ENCODE measurements around the gene MYO1B. TPM values are rescaled to one million over a fixed set of nuclear protein-coding genes. Genes with fewer than 3 reads are reported as not detected.

Gene MYO1B
- total and polyA plus RNA-seq, 2 experiments from 2014 or later, result 126 to 197 TPM

DNA sequence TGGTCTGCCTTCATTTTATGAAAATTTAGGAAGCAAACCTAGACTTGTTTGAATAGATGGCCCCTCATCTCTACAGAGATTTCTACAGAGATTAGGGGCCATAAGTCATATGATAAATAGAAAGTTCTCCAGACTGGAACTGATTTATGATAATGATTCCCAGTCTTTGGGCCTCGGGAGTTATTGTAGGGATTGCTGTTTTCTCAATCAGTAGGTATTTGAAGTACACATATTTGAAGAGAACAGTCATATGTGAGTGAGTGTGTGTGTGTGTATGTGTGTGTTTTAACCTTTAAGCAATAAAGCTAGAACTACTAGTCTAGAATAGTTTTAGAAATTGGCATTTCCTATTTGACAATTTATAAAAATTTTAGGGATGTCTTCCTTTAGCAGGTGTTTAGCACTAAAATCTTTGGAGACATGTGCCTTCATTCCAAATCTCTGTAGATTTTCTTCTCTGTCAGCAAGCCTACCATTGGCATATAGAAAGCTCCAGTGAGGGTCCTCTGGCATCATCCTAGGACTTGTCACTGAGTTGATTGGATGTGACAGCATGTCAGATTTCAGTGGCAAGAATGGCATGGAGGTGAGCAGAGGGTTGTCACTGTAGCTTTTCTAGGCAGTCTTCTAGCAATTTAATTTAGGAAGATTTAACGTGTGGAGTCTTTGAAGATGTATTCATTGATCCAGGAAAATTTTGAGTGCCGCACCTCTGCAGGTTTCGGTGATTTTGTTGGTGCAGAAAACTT is 71.2 kb downstream of the MYO1B start:
- no peak for TF ChIP-seq EZH2 (IDR thresholded peaks at IDR 0.05; ENCODE audit: insufficient read depth, poor library complexity, severe bottlenecking)
- no peak for TF ChIP-seq EZH2phosphoT487 (IDR thresholded peaks at IDR 0.05; ENCODE audit: insufficient read depth, low read depth)
- Histone ChIP-seq H3K27me3 (replicated peaks; ENCODE audit: insufficient read depth) (no peaks in the 10 kb centered on the region), H4K20me1 (ENCODE audit: insufficient read depth) (peaks cover 9% of the 10 kb centered on the region; the same call in 1 of the 2 replicates), H3K36me3 (ENCODE audit: low read depth) (no peaks in the 10 kb centered on the region), H3K9me3 (ENCODE audit: low read depth) (no peaks in the 10 kb centered on the region), H3K9ac (no peak overlapping the region), H3F3A (ENCODE audit: insufficient read depth) (peaks cover 57% of the 10 kb centered on the region), H3K27ac (no peak overlapping the region), H3K4me3 (no peak overlapping the region), H3K9me2 (ENCODE audit: insufficient read depth) (no peaks in the 10 kb centered on the region), H2AFZ (no peak overlapping the region), H3K4me1 (ENCODE audit: insufficient read depth) (peaks cover 78% of the 10 kb centered on the region), H3K4me2 (ENCODE audit: unreplicated experiment) (no peak overlapping the region), H3K79me2 (ENCODE audit: insufficient read depth) (peaks cover 96% of the 10 kb centered on the region)
- DNase-seq, result peak; percentile 60
- in situ Hi-C loops (cut with MboI), result no loop called here
- 75% methylated on average over 4 of the region's 4 CpGs for WGBS, 2 experiments (ENCODE audit: low coverage in 1 of 2, low lambda C conversion rate in 2 of 2, missing lambda C conversion rate in 2 of 2)

DNA sequence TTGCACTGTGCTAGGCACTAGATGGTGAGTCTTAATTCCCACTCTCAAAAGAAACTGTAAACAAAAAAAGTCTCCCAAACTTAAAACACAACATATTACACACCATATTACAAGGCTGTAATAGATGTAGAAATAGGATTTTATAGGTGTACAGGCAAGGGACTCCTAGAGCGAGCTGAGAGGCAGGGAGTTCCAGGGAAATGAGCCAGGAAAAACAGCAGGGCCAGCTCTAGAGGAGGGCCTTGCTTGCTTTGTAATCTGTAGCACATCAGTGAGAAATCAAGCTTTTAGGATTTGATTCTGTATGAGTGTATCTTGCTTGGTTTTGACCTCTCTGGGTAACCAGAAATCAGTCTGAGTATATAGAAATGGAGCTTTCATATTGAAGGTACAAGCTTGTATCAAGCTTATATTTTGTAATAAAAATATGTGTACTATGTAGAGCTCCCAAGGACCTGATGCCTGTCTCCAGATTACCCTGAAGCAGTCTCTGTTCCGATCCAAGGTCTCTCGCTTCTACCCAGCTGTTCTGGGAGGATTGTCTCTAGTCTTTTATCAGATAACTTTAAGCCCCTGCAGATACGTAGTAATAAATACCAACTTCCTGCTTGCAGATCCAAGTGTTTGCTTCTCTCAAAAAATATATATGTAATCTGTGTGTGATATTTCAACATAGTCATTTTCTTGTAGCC is 73.0 kb downstream of the MYO1B start:
- H3K4me2 ChIP-seq (ENCODE audit: unreplicated experiment), result peak overlapping the region; percentile 62
- no peaks in the 10 kb centered on the region for H3K9me3 ChIP-seq (ENCODE audit: low read depth)
- peaks cover 72% of the 10 kb centered on the region for H3F3A ChIP-seq (ENCODE audit: insufficient read depth)
- H3K9me2 ChIP-seq (ENCODE audit: insufficient read depth), result no peaks in the 10 kb centered on the region
- H3K36me3 ChIP-seq (ENCODE audit: low read depth), result no peaks in the 10 kb centered on the region
- TF ChIP-seq EZH2 (IDR thresholded peaks at IDR 0.05; ENCODE audit: insufficient read depth, poor library complexity, severe bottlenecking) (no peak), EZH2phosphoT487 (IDR thresholded peaks at IDR 0.05; ENCODE audit: insufficient read depth, low read depth) (no peak)
- peaks cover 9% of the 10 kb centered on the region; the same call in 1 of the 2 replicates for H4K20me1 ChIP-seq (ENCODE audit: insufficient read depth)
- DNase-seq, result peak; percentile 74
- H3K79me2 ChIP-seq (ENCODE audit: insufficient read depth), result peaks cover 100% of the 10 kb centered on the region
- no peaks in the 10 kb centered on the region for H3K27me3 ChIP-seq (replicated peaks; ENCODE audit: insufficient read depth)
- no peak overlapping the region for H2AFZ ChIP-seq
- peaks cover 80% of the 10 kb centered on the region for H3K4me1 ChIP-seq (ENCODE audit: insufficient read depth)
- 26 to 27% methylated on average over 4 of the region's 4 CpGs for WGBS, 2 experiments (ENCODE audit: low coverage in 1 of 2, low lambda C conversion rate in 2 of 2, missing lambda C conversion rate in 2 of 2)
- peak overlapping the region; percentile 33 for H3K9ac ChIP-seq
- in situ Hi-C loops (cut with MboI), result no loop called here
- H3K27ac ChIP-seq, result peak overlapping the region; percentile 83
- H3K4me3 ChIP-seq, result no peak overlapping the region; the same call in 1 of the 2 replicates

DNA sequence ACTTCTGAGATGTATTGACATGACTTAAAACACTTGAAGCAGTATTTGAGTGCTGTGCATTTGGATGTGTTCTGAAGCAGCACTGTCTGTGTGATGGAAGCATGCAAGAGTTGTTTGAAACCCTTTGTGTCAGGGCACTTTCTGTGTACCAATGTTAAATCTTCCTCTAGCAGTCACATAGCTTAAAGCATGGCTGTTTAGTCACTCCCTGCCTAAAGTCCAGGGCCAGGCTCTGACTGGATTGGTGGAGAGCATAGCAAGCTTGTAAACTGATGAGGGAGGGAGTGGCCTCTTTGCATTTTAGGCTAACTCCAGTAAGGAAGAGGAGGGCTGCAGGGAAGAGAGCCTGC is 73.5 kb downstream of the MYO1B start:
- Histone ChIP-seq H4K20me1 (ENCODE audit: insufficient read depth) (peaks cover 9% of the 10 kb centered on the region; the same call in 1 of the 2 replicates), H3K4me2 (ENCODE audit: unreplicated experiment) (peak overlapping the region; percentile 62), H3K27ac (peak overlapping the region; percentile 83), H3K9me3 (ENCODE audit: low read depth) (no peaks in the 10 kb centered on the region), H3K36me3 (ENCODE audit: low read depth) (no peaks in the 10 kb centered on the region), H3K9me2 (ENCODE audit: insufficient read depth) (no peaks in the 10 kb centered on the region), H3K9ac (peak overlapping the region; percentile 33), H3K4me3 (no peak overlapping the region; the same call in 1 of the 2 replicates), H3F3A (ENCODE audit: insufficient read depth) (peaks cover 78% of the 10 kb centered on the region), H3K27me3 (replicated peaks; ENCODE audit: insufficient read depth) (no peaks in the 10 kb centered on the region), H2AFZ (no peak overlapping the region), H3K4me1 (ENCODE audit: insufficient read depth) (peaks cover 85% of the 10 kb centered on the region), H3K79me2 (ENCODE audit: insufficient read depth) (peaks cover 100% of the 10 kb centered on the region)
- peak; percentile 79 for DNase-seq
- in situ Hi-C loops (cut with MboI), result no loop called here
- TF ChIP-seq EZH2 (IDR thresholded peaks at IDR 0.05; ENCODE audit: insufficient read depth, poor library complexity, severe bottlenecking) (no peak), EZH2phosphoT487 (IDR thresholded peaks at IDR 0.05; ENCODE audit: insufficient read depth, low read depth) (no peak)

DNA sequence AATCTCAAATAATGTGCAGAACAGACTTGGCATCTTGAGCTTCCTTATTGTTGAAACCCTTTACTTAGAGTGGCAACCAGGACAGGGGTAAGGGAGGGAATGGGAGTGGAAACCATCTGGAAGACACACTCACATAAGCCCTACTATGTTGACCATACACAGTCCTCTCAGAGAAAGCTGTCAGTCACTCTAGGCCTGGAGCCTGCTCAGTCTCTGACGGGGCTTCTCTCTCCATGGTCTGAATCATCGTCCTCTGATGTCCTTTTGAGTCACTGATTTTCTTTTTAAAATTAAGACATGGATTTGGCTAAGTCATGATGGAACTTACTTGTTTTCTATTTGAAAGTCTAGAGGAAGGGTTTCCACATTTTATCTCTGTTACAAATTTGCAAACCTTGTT is 74.0 kb downstream of the MYO1B start:
- H3K4me3 ChIP-seq, result 0 out of 2 replicates have a peak overlapping the region, but pooled peaks have one; percentile 9
- in situ Hi-C loops (cut with MboI), result no loop called here
- peaks cover 100% of the 10 kb centered on the region for H3K79me2 ChIP-seq (ENCODE audit: insufficient read depth)
- no peaks in the 10 kb centered on the region for H3K36me3 ChIP-seq (ENCODE audit: low read depth)
- 0 to 2% methylated on average over 2 of the region's 2 CpGs for WGBS, 2 experiments (ENCODE audit: low coverage in 1 of 2, low lambda C conversion rate in 2 of 2, missing lambda C conversion rate in 2 of 2)
- TF ChIP-seq EZH2phosphoT487 (IDR thresholded peaks at IDR 0.05; ENCODE audit: insufficient read depth, low read depth), result no peak
- no peak for TF ChIP-seq EZH2 (IDR thresholded peaks at IDR 0.05; ENCODE audit: insufficient read depth, poor library complexity, severe bottlenecking)
- H3K27me3 ChIP-seq (replicated peaks; ENCODE audit: insufficient read depth), result no peaks in the 10 kb centered on the region
- H3K9me2 ChIP-seq (ENCODE audit: insufficient read depth), result no peaks in the 10 kb centered on the region
- H3F3A ChIP-seq (ENCODE audit: insufficient read depth), result peaks cover 81% of the 10 kb centered on the region
- H3K9ac ChIP-seq, result peak overlapping the region; percentile 33; the same call in 1 of the 2 replicates
- H3K9me3 ChIP-seq (ENCODE audit: low read depth), result no peaks in the 10 kb centered on the region
- peak; percentile 90 for DNase-seq
- H3K4me1 ChIP-seq (ENCODE audit: insufficient read depth), result peaks cover 88% of the 10 kb centered on the region
- H4K20me1 ChIP-seq (ENCODE audit: insufficient read depth), result peaks cover 9% of the 10 kb centered on the region; the same call in 1 of the 2 replicates
- peak overlapping the region; percentile 42 for H3K4me2 ChIP-seq (ENCODE audit: unreplicated experiment)
- H3K27ac ChIP-seq, result peak overlapping the region; percentile 83
- no peak overlapping the region for H2AFZ ChIP-seq

Measured in GM23248 (cell line).